ENCODE measurements around the gene PTPRK.

The PTPRK gene

DNA sequence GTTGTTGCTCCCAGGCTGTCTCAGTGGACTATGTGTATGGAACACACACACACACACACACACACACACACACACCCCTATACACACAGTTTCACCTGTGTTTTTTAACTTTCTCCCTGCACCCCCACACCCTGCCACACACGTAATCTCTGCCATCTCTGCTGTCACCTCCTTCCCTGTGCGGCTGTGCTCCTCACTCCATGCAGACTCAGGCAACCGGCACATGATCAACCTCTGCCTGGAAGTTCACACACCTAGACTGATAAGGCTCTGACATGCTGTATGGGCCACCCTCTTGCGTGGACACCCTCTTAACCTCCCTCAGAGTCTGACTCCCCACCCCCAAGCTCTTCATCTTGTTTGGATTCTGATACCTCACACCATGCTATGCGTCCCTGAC lies 467.3 kb downstream of the PTPRK start:
- Histone ChIP-seq H3K14ac (ENCODE audit: low read length) (no peak overlapping the region), H3K4me1 (ENCODE audit: control insufficient read depth in 1 of 2, insufficient read depth in 2 of 2, low read length in 2 of 2) (no peaks in the 10 kb centered on the region), H3K27ac (ENCODE audit: low read depth, low read length) (no peak overlapping the region), H3K79me1 (ENCODE audit: low read length) (no peaks in the 10 kb centered on the region), H3K36me3 (ENCODE audit: control insufficient read depth in 1 of 2, insufficient read depth in 2 of 2, low read length in 2 of 2) (no peaks in the 10 kb centered on the region), H3K4ac (ENCODE audit: low read depth, low read length) (no peak overlapping the region), H3K9ac (ENCODE audit: low read length) (no peak overlapping the region), H2AFZ (ENCODE audit: insufficient read depth, low read length, poor library complexity) (no peak overlapping the region), H4K91ac (ENCODE audit: low read depth, low read length) (no peak overlapping the region), H3K4me3 (ENCODE audit: low read depth, low read length) (no peak overlapping the region), H3K9me3 (ENCODE audit: insufficient read depth, low read depth, low read length) (no peaks in the 10 kb centered on the region), H4K12ac (ENCODE audit: low read depth, low read length) (no peak overlapping the region), H3K79me2 (ENCODE audit: control insufficient read depth, insufficient read depth, low read length, poor library complexity) (no peaks in the 10 kb centered on the region), H2AK5ac (ENCODE audit: low read length) (no peak overlapping the region), H2BK5ac (ENCODE audit: low read depth, low read length, poor library complexity) (no peak overlapping the region), H2BK12ac (ENCODE audit: low read length) (no peak overlapping the region), H3K18ac (ENCODE audit: low read length) (no peak overlapping the region), H2BK120ac (ENCODE audit: insufficient read depth, low read length, poor library complexity) (no peak overlapping the region), H3K4me2 (ENCODE audit: low read length) (no peak overlapping the region), H3K23ac (ENCODE audit: low read length) (no peak overlapping the region), H4K8ac (ENCODE audit: low read depth, low read length) (no peak overlapping the region), H3K27me3 (ENCODE audit: insufficient read depth, low read length) (no peaks in the 10 kb centered on the region)
- DNase-seq = no peak
- WGBS (ENCODE audit: extremely low coverage, insufficient coverage, insufficient read length) = no CpG with 5 or more reads among the region's 5 CpGs

DNA sequence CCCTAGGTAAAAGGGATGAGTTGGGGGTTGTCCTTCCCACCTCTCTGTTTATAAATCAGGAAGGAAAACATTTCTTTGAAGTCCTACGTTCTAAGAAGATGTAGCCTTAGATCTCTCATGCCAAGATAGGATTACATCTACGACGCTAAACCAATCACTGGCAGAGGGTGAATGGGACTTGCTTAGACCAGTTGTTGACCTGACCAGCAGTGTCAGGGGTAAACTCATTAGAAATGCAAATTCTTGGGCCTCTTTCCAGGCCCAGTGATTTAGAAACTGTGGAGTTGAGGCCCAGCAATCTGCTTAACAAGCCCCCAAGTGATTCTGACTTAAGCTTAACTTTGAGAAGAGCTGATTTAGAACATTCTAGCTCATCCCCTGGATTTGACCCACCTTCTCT lies 472.4 kb downstream of the PTPRK start:
- Histone ChIP-seq H3K27me3 (ENCODE audit: insufficient read depth, low read length) (no peaks in the 10 kb centered on the region), H3K9ac (ENCODE audit: low read length) (no peak overlapping the region), H3K79me2 (ENCODE audit: control insufficient read depth, insufficient read depth, low read length, poor library complexity) (no peaks in the 10 kb centered on the region), H3K36me3 (ENCODE audit: control insufficient read depth in 1 of 2, insufficient read depth in 2 of 2, low read length in 2 of 2) (no peaks in the 10 kb centered on the region), H3K27ac (ENCODE audit: low read depth, low read length) (no peak overlapping the region), H3K23ac (ENCODE audit: low read length) (no peak overlapping the region), H2BK12ac (ENCODE audit: low read length) (no peak overlapping the region), H3K14ac (ENCODE audit: low read length) (no peak overlapping the region), H4K12ac (ENCODE audit: low read depth, low read length) (no peak overlapping the region), H3K9me3 (ENCODE audit: insufficient read depth, low read depth, low read length) (no peaks in the 10 kb centered on the region), H3K4me1 (ENCODE audit: control insufficient read depth in 1 of 2, insufficient read depth in 2 of 2, low read length in 2 of 2) (no peaks in the 10 kb centered on the region), H2BK5ac (ENCODE audit: low read depth, low read length, poor library complexity) (no peak overlapping the region), H3K79me1 (ENCODE audit: low read length) (no peaks in the 10 kb centered on the region), H3K4me2 (ENCODE audit: low read length) (no peak overlapping the region), H3K4me3 (ENCODE audit: low read depth, low read length) (no peak overlapping the region), H4K91ac (ENCODE audit: low read depth, low read length) (no peak overlapping the region), H3K4ac (ENCODE audit: low read depth, low read length) (no peak overlapping the region), H2AFZ (ENCODE audit: insufficient read depth, low read length, poor library complexity) (no peak overlapping the region), H4K8ac (ENCODE audit: low read depth, low read length) (no peak overlapping the region), H3K18ac (ENCODE audit: low read length) (no peak overlapping the region), H2AK5ac (ENCODE audit: low read length) (no peak overlapping the region), H2BK120ac (ENCODE audit: insufficient read depth, low read length, poor library complexity) (no peak overlapping the region)
- no peak for DNase-seq
- WGBS (ENCODE audit: extremely low coverage, insufficient coverage, insufficient read length) = no CpG with 5 or more reads among the region's 3 CpGs

DNA sequence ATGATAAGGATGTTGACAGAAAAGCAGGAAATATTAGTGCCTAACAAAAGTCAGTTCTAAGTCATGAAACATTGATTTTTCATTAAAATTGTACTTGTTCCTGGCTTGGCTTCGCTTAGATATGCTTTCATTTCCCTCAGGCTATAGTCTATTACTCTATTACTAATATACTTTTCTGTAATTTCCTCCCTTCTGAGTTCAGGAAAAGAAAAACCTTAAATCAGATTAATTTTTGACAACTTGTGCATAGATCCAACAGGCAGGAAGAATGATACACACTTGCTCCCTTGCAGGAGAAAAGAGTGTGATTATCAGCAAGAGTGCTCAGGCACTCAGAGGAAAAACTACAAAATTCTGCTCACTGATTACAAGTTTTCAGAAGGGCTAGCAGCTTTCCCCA lies 474.4 kb downstream of the PTPRK start:
- Histone ChIP-seq H3K79me1 (ENCODE audit: low read length) (no peaks in the 10 kb centered on the region), H4K8ac (ENCODE audit: low read depth, low read length) (no peak overlapping the region), H3K27ac (ENCODE audit: low read depth, low read length) (no peak overlapping the region), H2BK5ac (ENCODE audit: low read depth, low read length, poor library complexity) (no peak overlapping the region), H3K14ac (ENCODE audit: low read length) (no peak overlapping the region), H3K79me2 (ENCODE audit: control insufficient read depth, insufficient read depth, low read length, poor library complexity) (no peaks in the 10 kb centered on the region), H3K23ac (ENCODE audit: low read length) (no peak overlapping the region), H3K4me2 (ENCODE audit: low read length) (no peak overlapping the region), H4K12ac (ENCODE audit: low read depth, low read length) (no peak overlapping the region), H3K9me3 (ENCODE audit: insufficient read depth, low read depth, low read length) (no peaks in the 10 kb centered on the region), H3K9ac (ENCODE audit: low read length) (no peak overlapping the region), H3K4me3 (ENCODE audit: low read depth, low read length) (no peak overlapping the region), H3K4me1 (ENCODE audit: control insufficient read depth in 1 of 2, insufficient read depth in 2 of 2, low read length in 2 of 2) (no peaks in the 10 kb centered on the region), H2BK120ac (ENCODE audit: insufficient read depth, low read length, poor library complexity) (no peak overlapping the region), H2BK12ac (ENCODE audit: low read length) (no peak overlapping the region), H3K27me3 (ENCODE audit: insufficient read depth, low read length) (no peaks in the 10 kb centered on the region), H2AK5ac (ENCODE audit: low read length) (no peak overlapping the region), H3K18ac (ENCODE audit: low read length) (no peak overlapping the region), H3K36me3 (ENCODE audit: control insufficient read depth in 1 of 2, insufficient read depth in 2 of 2, low read length in 2 of 2) (no peaks in the 10 kb centered on the region), H4K91ac (ENCODE audit: low read depth, low read length) (no peak overlapping the region), H2AFZ (ENCODE audit: insufficient read depth, low read length, poor library complexity) (no peak overlapping the region), H3K4ac (ENCODE audit: low read depth, low read length) (no peak overlapping the region)
- no CpG with 5 or more reads among the region's 1 CpG for WGBS (ENCODE audit: extremely low coverage, insufficient coverage, insufficient read length)
- no peak for DNase-seq

DNA sequence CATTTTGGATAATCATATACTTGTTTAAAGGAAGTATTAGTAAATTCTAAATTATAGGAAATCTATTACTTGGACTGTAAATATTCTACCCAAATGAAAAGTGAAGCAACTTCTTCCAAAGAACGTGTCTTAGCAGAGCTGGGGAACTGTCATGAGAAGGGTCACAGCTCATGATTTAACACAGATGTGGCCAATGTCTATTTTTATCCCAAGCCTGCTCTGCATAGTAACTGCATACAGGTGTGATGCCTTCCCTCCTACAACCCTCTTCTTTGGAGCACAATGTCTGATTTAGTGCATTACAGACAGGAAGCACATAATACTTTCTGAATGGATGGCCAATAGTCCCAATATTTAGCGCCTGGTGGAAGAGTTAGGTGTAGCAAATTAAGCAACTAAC lies 480.9 kb downstream of the PTPRK start:
- Histone ChIP-seq H2BK12ac (ENCODE audit: low read length) (no peak overlapping the region), H3K18ac (ENCODE audit: low read length) (no peak overlapping the region), H3K27ac (ENCODE audit: low read depth, low read length) (no peak overlapping the region), H4K91ac (ENCODE audit: low read depth, low read length) (no peak overlapping the region), H2BK120ac (ENCODE audit: insufficient read depth, low read length, poor library complexity) (no peak overlapping the region), H2AFZ (ENCODE audit: insufficient read depth, low read length, poor library complexity) (no peak overlapping the region), H3K4ac (ENCODE audit: low read depth, low read length) (no peak overlapping the region), H3K9me3 (ENCODE audit: insufficient read depth, low read depth, low read length) (no peaks in the 10 kb centered on the region), H3K14ac (ENCODE audit: low read length) (no peak overlapping the region), H3K4me2 (ENCODE audit: low read length) (no peak overlapping the region), H3K27me3 (ENCODE audit: insufficient read depth, low read length) (no peaks in the 10 kb centered on the region), H3K79me2 (ENCODE audit: control insufficient read depth, insufficient read depth, low read length, poor library complexity) (no peaks in the 10 kb centered on the region), H3K4me3 (ENCODE audit: low read depth, low read length) (no peak overlapping the region), H3K79me1 (ENCODE audit: low read length) (no peaks in the 10 kb centered on the region), H2AK5ac (ENCODE audit: low read length) (no peak overlapping the region), H2BK5ac (ENCODE audit: low read depth, low read length, poor library complexity) (no peak overlapping the region), H3K9ac (ENCODE audit: low read length) (no peak overlapping the region), H3K4me1 (ENCODE audit: control insufficient read depth in 1 of 2, insufficient read depth in 2 of 2, low read length in 2 of 2) (peaks cover 0 to 2% of the 10 kb centered on the region in 2 experiments), H3K36me3 (ENCODE audit: control insufficient read depth in 1 of 2, insufficient read depth in 2 of 2, low read length in 2 of 2) (no peaks in the 10 kb centered on the region), H4K8ac (ENCODE audit: low read depth, low read length) (no peak overlapping the region), H4K12ac (ENCODE audit: low read depth, low read length) (no peak overlapping the region), H3K23ac (ENCODE audit: low read length) (no peak overlapping the region)
- DNase-seq = no peak
- WGBS (ENCODE audit: extremely low coverage, insufficient coverage, insufficient read length) = no CpG with 5 or more reads among the region's 2 CpGs
